Measurements from ENCODE around the gene PHF20. TPM values are rescaled to one million over a fixed set of nuclear protein-coding genes. Genes with fewer than 3 reads are reported as not detected.
"Not testable (repeated sequence)": the region's sequence is repeated elsewhere in the genome, so short reads cannot be mapped to it uniquely, and the experiment has no call there.

The PHF20 gene
- total RNA-seq, 4 donors from 2014 or later: 16.1 to 92.4 (median 29.3) TPM

- Histone ChIP-seq H3K9me3 (no peaks in the 10 kb centered on the region), H3K27me3 (no peaks in the 10 kb centered on the region), H3K27ac (peak overlapping the region in 1 of 4 donors; percentile 20), H3K4me1 (peaks cover 0 to 14% (median under 1%) of the 10 kb centered on the region in 4 donors), H3K4me3 (no peak overlapping the region), H3K36me3 (peaks cover 0 to 28% (median 0%) of the 10 kb centered on the region in 3 donors)
- DNase-seq: no peak
- TF ChIP-seq, protein P1, sequence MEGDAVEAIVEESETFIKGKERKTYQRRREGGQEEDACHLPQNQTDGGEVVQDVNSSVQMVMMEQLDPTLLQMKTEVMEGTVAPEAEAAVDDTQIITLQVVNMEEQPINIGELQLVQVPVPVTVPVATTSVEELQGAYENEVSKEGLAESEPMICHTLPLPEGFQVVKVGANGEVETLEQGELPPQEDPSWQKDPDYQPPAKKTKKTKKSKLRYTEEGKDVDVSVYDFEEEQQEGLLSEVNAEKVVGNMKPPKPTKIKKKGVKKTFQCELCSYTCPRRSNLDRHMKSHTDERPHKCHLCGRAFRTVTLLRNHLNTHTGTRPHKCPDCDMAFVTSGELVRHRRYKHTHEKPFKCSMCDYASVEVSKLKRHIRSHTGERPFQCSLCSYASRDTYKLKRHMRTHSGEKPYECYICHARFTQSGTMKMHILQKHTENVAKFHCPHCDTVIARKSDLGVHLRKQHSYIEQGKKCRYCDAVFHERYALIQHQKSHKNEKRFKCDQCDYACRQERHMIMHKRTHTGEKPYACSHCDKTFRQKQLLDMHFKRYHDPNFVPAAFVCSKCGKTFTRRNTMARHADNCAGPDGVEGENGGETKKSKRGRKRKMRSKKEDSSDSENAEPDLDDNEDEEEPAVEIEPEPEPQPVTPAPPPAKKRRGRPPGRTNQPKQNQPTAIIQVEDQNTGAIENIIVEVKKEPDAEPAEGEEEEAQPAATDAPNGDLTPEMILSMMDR (IDR thresholded peaks at IDR 0.05): peak in 2 of 6 experiments; percentile 14 to 32
- TF ChIP-seq POLR2A (IDR thresholded peaks at IDR 0.05): no peak
Measured at GRCh38 chr20:35947489-35947888, 175.7 kb downstream of the PHF20 start.

GRCh38 chr20:35947907-35948306 is 176.1 kb downstream of the PHF20 start:
- no peak overlapping the region for H3K4me3 ChIP-seq
- H3K27me3 ChIP-seq: no peaks in the 10 kb centered on the region
- TF ChIP-seq, protein P1 (IDR thresholded peaks at IDR 0.05): no peak
- TF ChIP-seq POLR2A (IDR thresholded peaks at IDR 0.05): no peak
- H3K36me3 ChIP-seq: peaks cover 0 to 26% (median 0%) of the 10 kb centered on the region in 3 donors
- DNase-seq: no peak
- peak overlapping the region in 1 of 4 donors; percentile 20 for H3K27ac ChIP-seq
- peaks cover 0 to 18% (median 4%) of the 10 kb centered on the region in 4 donors for H3K4me1 ChIP-seq
- H3K9me3 ChIP-seq: no peaks in the 10 kb centered on the region

GRCh38 chr20:35950093-35950492 is 178.3 kb downstream of the PHF20 start:
- Histone ChIP-seq H3K4me1 (peaks cover 0 to 21% (median 7%) of the 10 kb centered on the region in 4 donors), H3K36me3 (peaks cover 0 to 12% (median 0%) of the 10 kb centered on the region in 3 donors), H3K4me3 (no peak overlapping the region), H3K27me3 (no peaks in the 10 kb centered on the region), H3K9me3 (no peaks in the 10 kb centered on the region), H3K27ac (no peak overlapping the region)
- DNase-seq: no peak
- TF ChIP-seq POLR2A (IDR thresholded peaks at IDR 0.05): no peak
- TF ChIP-seq, protein P1 (IDR thresholded peaks at IDR 0.05): no peak

DNA sequence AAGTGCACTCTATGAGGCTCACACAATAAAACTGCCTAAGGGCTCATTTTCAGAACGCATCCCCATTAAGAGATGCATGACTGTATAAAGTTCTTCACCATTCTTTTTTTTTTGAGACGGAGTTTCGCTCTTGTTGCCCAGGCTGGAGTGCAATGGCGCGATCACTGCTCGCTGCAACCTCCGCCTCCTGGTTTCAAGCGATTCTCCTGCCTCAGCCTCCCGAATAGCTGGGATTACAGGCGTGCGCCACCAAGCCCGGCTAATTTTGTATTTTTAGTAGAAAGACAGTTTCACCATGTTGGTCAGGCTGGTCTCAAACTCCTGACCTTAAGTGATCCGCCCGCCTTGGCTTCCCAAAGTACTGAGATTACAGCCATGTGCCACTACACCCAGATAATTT is 180.3 kb downstream of the PHF20 start:
- not testable (repeated sequence) for H3K27me3 ChIP-seq, H3K9me3 ChIP-seq, DNase-seq
- peak overlapping the region in 2 of 4 donors; percentile 79 to 94 for H3K4me3 ChIP-seq
- peaks cover 0 to 27% (median 9%) of the 10 kb centered on the region in 4 donors for H3K4me1 ChIP-seq
- H3K36me3 ChIP-seq: peaks cover 0 to 10% (median 0%) of the 10 kb centered on the region in 3 donors
- peak overlapping the region in 3 of 4 donors; percentile 94 to 100 (median 97) for H3K27ac ChIP-seq

DNA sequence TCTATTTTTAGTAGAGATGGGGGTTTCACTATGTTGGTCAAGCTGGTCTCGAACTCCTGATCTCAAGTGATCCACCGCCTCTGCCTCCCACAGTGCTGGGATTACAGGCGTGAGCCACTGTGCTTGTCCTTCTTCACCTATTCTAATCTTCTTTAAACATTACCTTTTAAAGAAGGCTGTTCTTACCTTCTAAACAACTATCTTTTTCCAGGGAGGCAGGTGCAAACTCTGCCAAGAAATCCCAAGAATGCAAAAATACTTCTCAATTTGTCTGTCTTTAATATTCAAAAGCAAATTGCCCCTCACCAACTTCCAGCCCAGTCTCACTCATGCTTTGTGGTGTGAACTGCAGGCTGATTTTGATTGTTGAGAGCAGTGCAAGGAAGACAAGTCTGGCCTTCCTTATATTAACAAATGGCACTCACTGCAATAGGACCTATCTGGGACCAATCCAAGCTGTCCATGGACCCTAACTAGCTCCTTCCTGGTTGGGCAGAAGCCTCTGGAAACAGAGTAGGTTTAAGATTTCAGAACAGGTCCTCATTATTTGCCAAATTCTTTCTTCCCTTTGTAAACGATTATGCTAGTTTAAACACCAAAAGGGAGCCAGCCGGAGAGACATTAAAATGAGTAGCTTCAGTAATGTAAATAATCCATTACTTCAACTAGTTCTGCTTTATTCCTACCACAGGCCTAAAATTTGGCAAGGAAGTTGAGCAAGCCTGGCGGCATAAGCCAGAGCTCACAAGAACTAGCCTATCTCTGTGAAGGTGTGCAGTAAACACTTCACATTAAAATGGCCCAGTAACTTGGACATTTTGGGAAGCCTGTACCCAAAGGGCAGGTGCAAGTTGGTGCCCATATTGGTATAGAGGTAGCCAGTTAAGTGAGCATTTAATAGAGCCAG is 180.9 kb downstream of the PHF20 start:
- no peaks in the 10 kb centered on the region for H3K9me3 ChIP-seq
- H3K4me3 ChIP-seq: peak overlapping the region; percentile 63 to 97 (median 86)
- peaks cover 0 to 4% (median 0%) of the 10 kb centered on the region in 3 donors for H3K36me3 ChIP-seq
- peak overlapping the region; percentile 94 to 100 (median 98) for H3K27ac ChIP-seq
- DNase-seq: no peak
- TF ChIP-seq, protein P1 (IDR thresholded peaks at IDR 0.05): no peak
- TF ChIP-seq POLR2A (IDR thresholded peaks at IDR 0.05): no peak
- H3K4me1 ChIP-seq: peaks cover 0 to 27% (median 9%) of the 10 kb centered on the region in 4 donors
- H3K27me3 ChIP-seq: no peaks in the 10 kb centered on the region
